Pancreas (tissue), 10 donors: ENCODE measurements around the gene CNOT1. TPM values are rescaled to one million over a fixed set of nuclear protein-coding genes. Genes with fewer than 3 reads are reported as not detected.

Experiments
- ATAC-seq, 4 donors: fragments of 200-7000 bp; cut with Tn5 transposase; one replicate each; pipeline versions ENCODE4 v1.8.0 to v1.9.1; 2020; ENCODE audit warnings: mild to moderate bottlenecking in 4 of 4, moderate library complexity in 4 of 4
- DNase-seq, 6 donors: peaks; one replicate each; pipeline ENCODE4 v3.0.0-alpha.2; 2020
- FAIRE-seq: peaks from 2 replicates; lab custom pipeline; 2012; peaks lifted over from hg19 to GRCh38; lab: Jason Lieb, UNC
- H3K27ac ChIP-seq, 4 donors: fragments of 200-600 bp; sonication (generic); 1 replicate in 3 of 4; 2 replicates in 1 of 4; pipeline versions ENCODE4 v1.5.0 to v1.8.0; 2020
- H3K27me3 ChIP-seq, 4 donors: fragments of 200-600 bp; one replicate each; pipeline ENCODE4 v1.8.0; 2021
- H3K36me3 ChIP-seq, 3 donors: fragments of 200-600 bp; sonication (generic) in 1 of 3; one replicate each; pipeline versions ENCODE4 v1.5.0 to v1.8.0; 2020 to 2021
- H3K4me1 ChIP-seq, 3 donors: fragments of 200-600 bp; one replicate each; pipeline ENCODE4 v1.8.0; 2021
- H3K4me3 ChIP-seq, 4 donors: fragments of 200-600 bp; sonication (generic) in 2 of 4; one replicate each; pipeline versions ENCODE4 v1.5.0 to v1.8.0; 2020 to 2021
- H3K9me3 ChIP-seq, 4 donors: fragments of 200-600 bp; one replicate each; pipeline ENCODE4 v1.8.0; 2021
- CTCF ChIP-seq, 4 donors: fragments of 200-600 bp; sonication (generic) in 3 of 4; IDR thresholded peaks; one replicate each; pipeline versions ENCODE4 v1.5.0 to v1.8.0; 2021; ENCODE audit warnings: antibody characterized with exemption in 4 of 4
- WGBS, 2 donors: extraction: QIAGEN DNeasy Blood & Tissue Kit; methylation state at CpG; one replicate each; pipeline ENCODE4 v1.1.7; 2013; 5-methylcytosine and 5-hydroxymethylcytosine counted together
- intact Hi-C, 3 donors: fragments of 100-400 bp; cut with DNase I; formaldehyde crosslinking; loops; one replicate each; pipeline versions ENCODE4 v1.11.1 to v1.14.2; 2022
- polyA plus RNA-seq, 2 donors: library from polyadenylated mRNA; stranded (reverse); fragments of 200-250 nt; gene quantifications; one replicate each; pipeline ENCODE4 v1.2.3, GENCODE V29; 2013
- total RNA-seq, 6 donors: library from RNA; stranded (reverse); fragmentation: NEBNext Ultra II Directional in 4 of 6; extraction: Animal tissue kit (Norgen Biotek cat#: 25700) in 4 of 6; gene quantifications; one replicate each; pipeline versions ENCODE4 v1.2.1 to v1.2.4, GENCODE V29; 2021 to 2023
- donor health status: healthy with polysubstance abuse.
- donor health status: DM: no; HTN: no; CAD: no; lungs with moderate emphysema.
- donor health status: DM: no; HTN: no; CAD: no.
- donor health status: control.
- donor health status: control.
- donor health status: Bipolar disorder and iron deficiency.
- donor health status: DM: yes; HTN: yes; CAD: no.
- donor health status: DM: no; HTN: no; CAD: no.
- donor health status: DM: no; HTN: no; CAD: no.
- donor health status: DM: yes; HTN: yes; CAD: no.

CNOT1 gene
- total and polyA plus RNA-seq, 8 donors = 24.3 to 84.4 (median 60.0) TPM

GRCh38 chr16:58507195-58507962, 122.2 kb downstream of the CNOT1 start:
- intact Hi-C loops = no loop called here
- no peaks in the 10 kb centered on the region for H3K27me3 ChIP-seq
- 53 to 70% methylated on average over 15 of the region's 15 CpGs for WGBS, 2 donors
- H3K27ac ChIP-seq = no peak overlapping the region
- no peak overlapping the region for H3K4me3 ChIP-seq
- DNase-seq (peak in 2 of 6 donors; percentile 37 to 58), FAIRE-seq (no peak), ATAC-seq (no peak)
- TF ChIP-seq CTCF (IDR thresholded peaks at IDR 0.05) = no peak
- no peaks in the 10 kb centered on the region for H3K4me1 ChIP-seq
- no peaks in the 10 kb centered on the region for H3K9me3 ChIP-seq
- H3K36me3 ChIP-seq = no peaks in the 10 kb centered on the region

GRCh38 chr16:58506241-58507194, 123.1 kb downstream of the CNOT1 start:
- DNase-seq (peak in 1 of 6 donors; percentile 45), FAIRE-seq (no peak), ATAC-seq (no peak)
- no peak overlapping the region for H3K4me3 ChIP-seq
- H3K27ac ChIP-seq = no peak overlapping the region
- no peak for TF ChIP-seq CTCF (IDR thresholded peaks at IDR 0.05)
- intact Hi-C loops = no loop called here
- H3K36me3 ChIP-seq = no peaks in the 10 kb centered on the region
- peaks cover 0 to 3% (median 0%) of the 10 kb centered on the region in 3 donors for H3K4me1 ChIP-seq
- H3K27me3 ChIP-seq = no peaks in the 10 kb centered on the region
- WGBS, 2 donors = 69 to 86% methylated on average over 20 of the region's 20 CpGs
- H3K9me3 ChIP-seq = no peaks in the 10 kb centered on the region

GRCh38 chr16:58503863-58504688, 125.5 kb downstream of the CNOT1 start:
- intact Hi-C loops = no loop called here
- DNase-seq = peak in 1 of 6 donors; percentile 77
- Histone ChIP-seq H3K4me1 (peaks cover 0 to 9% (median 4%) of the 10 kb centered on the region in 3 donors), H3K9me3 (no peaks in the 10 kb centered on the region), H3K27ac (no peak overlapping the region), H3K36me3 (no peaks in the 10 kb centered on the region), H3K27me3 (no peaks in the 10 kb centered on the region), H3K4me3 (no peak overlapping the region)
- no peak for FAIRE-seq
- no peak for ATAC-seq
- TF ChIP-seq CTCF (IDR thresholded peaks at IDR 0.05) = no peak
- WGBS, 2 donors = 89 to 93% methylated on average over 21 of the region's 21 CpGs

GRCh38 chr16:58503166-58503862, 126.3 kb downstream of the CNOT1 start:
- ATAC-seq (no peak), FAIRE-seq (no peak), DNase-seq (no peak)
- no peak overlapping the region for H3K4me3 ChIP-seq
- H3K9me3 ChIP-seq = no peaks in the 10 kb centered on the region
- H3K36me3 ChIP-seq = no peaks in the 10 kb centered on the region
- H3K4me1 ChIP-seq = peaks cover 0 to 9% (median 4%) of the 10 kb centered on the region in 3 donors
- TF ChIP-seq CTCF (IDR thresholded peaks at IDR 0.05) = no peak
- H3K27ac ChIP-seq = no peak overlapping the region
- H3K27me3 ChIP-seq = no peaks in the 10 kb centered on the region
- 84 to 91% methylated on average over 14 of the region's 14 CpGs for WGBS, 2 donors
- intact Hi-C loops = no loop called here
